Endothelial cell of umbilical vein (primary cell): ENCODE measurements around the gene CREB3L2. TPM values are rescaled to one million over a fixed set of nuclear protein-coding genes. Genes with fewer than 3 reads are reported as not detected.
A peak's percentile ranks its signal among the peaks of the same experiment; 100 is the strongest.

Source experiments
- BruUV-seq: library from RNA; stranded (reverse); fragments of 400-500 nt; replicated peaks from 2 replicates; lab custom pipeline; 2021; lab: Mats Ljungman, UMichigan
- CTCF ChIA-PET: fragments of 300-600, 350-600 bp; sonication (Branson Sonifier 250); formaldehyde crosslinking; loops from one replicate; lab custom pipeline; 2021; ENCODE audit warnings: antibody characterized with exemption, inconsistent platforms; lab: Charles Lee
- POLR2A ChIA-PET: fragments of 300-600, 350-600 bp; sonication (Branson Sonifier 250); formaldehyde crosslinking; loops from one replicate; lab custom pipeline; 2021; ENCODE audit warnings: antibody characterized with exemption, inconsistent platforms; lab: Charles Lee
- DNase-seq: peaks from one replicate; pipeline ENCODE4 v3.0.0-alpha.2; 2011; ENCODE audit warnings: low read depth, low spot score
- FAIRE-seq: peaks from 2 replicates; lab custom pipeline; 2011; peaks lifted over from hg19 to GRCh38; lab: Jason Lieb, UNC
- H2AFZ ChIP-seq: 2 replicates; pipeline ENCODE4 v1.6.0; 2012; ENCODE audit warnings: low read depth, low read length, control low read depth, inconsistent platforms
- H3K27ac ChIP-seq: 2 replicates; pipeline ENCODE4 v1.5.1; 2011; ENCODE audit warnings: low read depth, mild to moderate bottlenecking, control low read depth, low read length, moderate library complexity; ENCODE audit not compliant: insufficient read depth
- H3K27me3 ChIP-seq, 2 experiments: 2 replicates each; pipeline versions ENCODE4 v1.6.0 to v1.6.1; 2011; ENCODE audit warnings: low read length in 2 of 2, mixed read lengths in 1 of 2; ENCODE audit not compliant: control insufficient read depth in 2 of 2, insufficient read depth in 2 of 2
- H3K36me3 ChIP-seq, 2 experiments: 2 replicates in 1 of 2; 3 replicates in 1 of 2; pipeline ENCODE4 v1.5.1; 2011; ENCODE audit warnings: low read length in 2 of 2, mild to moderate bottlenecking in 1 of 2, moderate library complexity in 1 of 2; ENCODE audit not compliant: control insufficient read depth in 2 of 2, insufficient read depth in 2 of 2; ENCODE audit errors: extremely low read depth in 1 of 2
- H3K4me1 ChIP-seq: 3 replicates; pipeline ENCODE4 v1.5.1; 2011; ENCODE audit warnings: mild to moderate bottlenecking, low read length; ENCODE audit not compliant: control insufficient read depth, insufficient read depth; ENCODE audit errors: extremely low read depth
- H3K4me2 ChIP-seq: 2 replicates; pipeline ENCODE4 v1.6.1; 2011; ENCODE audit warnings: low read length, control low read depth, mixed read lengths; ENCODE audit not compliant: insufficient read depth
- H3K4me3 ChIP-seq, 3 experiments: fragments of 200-600 bp in 1 of 3; sonication (generic), shearing (Covaris generic) in 1 of 3; replicated peaks in 1 of 3; 2 replicates each; pipeline ENCODE4 v1.5.1; 2011 to 2016; ENCODE audit warnings: control low read depth in 3 of 3, low read length in 3 of 3, mild to moderate bottlenecking in 2 of 3, inconsistent platforms in 1 of 3, low read depth in 1 of 3, moderate library complexity in 1 of 3; ENCODE audit not compliant: insufficient read depth in 1 of 3
- H3K79me2 ChIP-seq: 2 replicates; pipeline ENCODE4 v1.6.0; 2012; ENCODE audit warnings: low read length, inconsistent platforms; ENCODE audit not compliant: control insufficient read depth, insufficient read depth
- H3K9ac ChIP-seq: replicated peaks from 2 replicates; pipeline ENCODE3; 2011; ENCODE audit warnings: low read length, control low read depth; ENCODE audit not compliant: insufficient read depth; ENCODE audit errors: extremely low read depth
- H3K9me1 ChIP-seq: replicated peaks from 3 replicates; pipeline ENCODE4 v1.6.0; 2011; ENCODE audit warnings: mild to moderate bottlenecking, low read length; ENCODE audit not compliant: control insufficient read depth, insufficient read depth; ENCODE audit errors: extremely low read depth
- H3K9me3 ChIP-seq: replicated peaks from 2 replicates; pipeline ENCODE4 v1.5.1; 2012; ENCODE audit warnings: low read length, inconsistent platforms; ENCODE audit not compliant: control insufficient read depth, insufficient read depth
- H4K20me1 ChIP-seq: replicated peaks from 2 replicates; pipeline ENCODE3; 2011; ENCODE audit warnings: mild to moderate bottlenecking, low read length; ENCODE audit not compliant: control insufficient read depth, insufficient read depth; ENCODE audit errors: extremely low read depth
- EZH2 ChIP-seq: IDR thresholded peaks from 2 replicates; pipeline ENCODE4 v1.6.1; 2012; ENCODE audit warnings: borderline replicate concordance, low read depth, mild to moderate bottlenecking, moderate library complexity, low read length, inconsistent platforms; ENCODE audit not compliant: severe bottlenecking
- FOS ChIP-seq: IDR thresholded peaks from 2 replicates; pipeline ENCODE4 v1.6.1; 2011; ENCODE audit warnings: mild to moderate bottlenecking, low read length, moderate library complexity, borderline replicate concordance; ENCODE audit not compliant: insufficient read depth
- GATA2 ChIP-seq: IDR thresholded peaks from 2 replicates; pipeline ENCODE4 v1.7.0; 2011; ENCODE audit warnings: low read depth, mild to moderate bottlenecking, moderate library complexity, mixed read lengths, low read length; ENCODE audit not compliant: insufficient read length, insufficient read depth
- JUN ChIP-seq: IDR thresholded peaks from 2 replicates; pipeline ENCODE4 v1.6.1; 2011; ENCODE audit warnings: borderline replicate concordance, low read depth; ENCODE audit not compliant: insufficient read length, insufficient read depth
- MYC ChIP-seq: IDR thresholded peaks from one replicate; pipeline ENCODE4 v1.6.1; 2011; ENCODE audit warnings: mild to moderate bottlenecking, low read depth, low read length
- POLR2A ChIP-seq: IDR thresholded peaks from 2 replicates; pipeline ENCODE4 v1.6.1; 2012; ENCODE audit warnings: low read depth, mild to moderate bottlenecking, control low read depth, low read length
- POLR2AphosphoS5 ChIP-seq: IDR thresholded peaks from 2 replicates; pipeline ENCODE4 v1.6.1; 2012; ENCODE audit warnings: low read depth, mild to moderate bottlenecking, control low read depth, low read length, moderate library complexity; ENCODE audit not compliant: insufficient read depth
- dilution Hi-C: fragments of 300-500 bp; cut with MboI; formaldehyde crosslinking; loops from one replicate; pipeline ENCODE4 v1.15.0; 2019; ENCODE audit warnings: low sequenced_read_pairs; ENCODE audit not compliant: extremely low pct_ligation_motif_present
- intact Hi-C: fragments of 100-400 bp; cut with micrococcal nuclease; formaldehyde crosslinking; loops from one replicate; pipeline ENCODE4 v1.10.0; 2022
- polyA plus RNA-seq, 4 experiments: library from polyadenylated mRNA; depleted of rRNA in 3 of 4; stranded (reverse) in 3 of 4; unstranded in 1 of 4; fragments of >200 nt; gene quantifications; 2 replicates each; pipeline versions ENCODE4 v1.2.1 to v1.2.3, GENCODE V29; 2011 to 2012; ENCODE audit warnings: missing spikeins in 1 of 4
- total RNA-seq: library from RNA; stranded (reverse); gene quantifications from 2 replicates; pipeline ENCODE4 v1.2.3, GENCODE V29; 2021
- TF ChIP-seq, protein P1 (sequence below), 2 donors: IDR thresholded peaks; 1 replicate in 1 of 2; 2 replicates in 1 of 2; pipeline ENCODE4 v1.5.1; 2011; ENCODE audit warnings: low read length in 2 of 2, mild to moderate bottlenecking in 2 of 2, moderate library complexity in 2 of 2, control low read depth in 1 of 2, inconsistent platforms in 1 of 2, low read depth in 1 of 2; ENCODE audit not compliant: insufficient read depth in 1 of 2; ENCODE audit errors: extremely low read depth in 1 of 2
- TF ChIP-seq, protein P2 (sequence below): IDR thresholded peaks from 2 replicates; pipeline ENCODE4 v1.6.1; 2011; ENCODE audit not compliant: insufficient read depth, insufficient read length

Gene CREB3L2
- total and polyA plus RNA-seq, 2 donors (not counting 3 experiments of a cell fraction or from before 2014, with no cell fraction given), result 32.1 to 93.4 TPM

DNA sequence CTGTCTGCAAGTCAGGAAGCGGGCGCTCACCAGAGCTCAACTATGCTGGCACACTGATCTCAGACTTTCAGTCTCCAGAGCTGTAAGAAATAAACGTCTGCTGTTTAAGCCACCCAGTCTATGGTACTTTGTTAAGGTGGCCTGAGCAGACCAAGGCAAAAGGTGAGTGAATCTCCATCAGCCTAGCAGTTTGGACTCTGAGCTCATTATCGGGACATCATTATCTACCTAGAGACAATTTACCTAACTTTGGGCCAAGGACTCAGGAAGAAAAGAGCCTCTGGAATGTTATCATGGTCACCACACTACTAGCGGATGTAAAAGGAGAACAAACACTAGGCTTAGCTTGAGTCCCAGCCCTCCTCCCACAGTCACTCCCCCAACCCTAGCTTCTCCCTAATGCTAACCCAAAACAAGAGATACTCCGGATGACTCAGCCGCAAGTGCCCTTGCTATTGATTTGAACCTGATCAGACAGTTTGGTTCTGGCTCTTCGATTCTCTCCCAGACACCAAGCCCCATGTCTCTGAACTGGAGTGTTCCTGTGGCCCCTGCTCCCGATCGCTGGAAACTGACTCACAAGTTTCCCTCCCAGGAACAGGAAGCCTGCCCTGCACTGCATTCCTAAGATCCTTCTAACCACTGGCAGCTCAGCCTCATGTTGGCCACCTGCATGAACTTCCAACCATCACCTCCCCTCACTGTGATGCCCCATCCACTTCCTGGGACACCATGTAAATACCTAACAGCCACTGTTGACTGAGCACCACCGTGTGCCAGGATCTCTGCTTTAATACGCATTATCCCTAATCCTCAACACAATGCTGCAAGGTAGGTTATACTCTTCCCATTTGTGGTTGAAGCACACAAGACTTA is 34.5 kb downstream of the CREB3L2 start:
- Histone ChIP-seq H3K4me2 (peak overlapping the region; percentile 36), H3K9me1 (no peaks in the 10 kb centered on the region), H4K20me1 (no peaks in the 10 kb centered on the region), H3K27me3 (no peaks in the 10 kb centered on the region), H3K27ac (peak overlapping the region; percentile 74), H3K9ac (peak overlapping the region; percentile 32), H3K4me1 (peaks cover 54% of the 10 kb centered on the region), H3K9me3 (no peaks in the 10 kb centered on the region), H3K79me2 (peaks cover 49% of the 10 kb centered on the region), H2AFZ (no peak overlapping the region), H3K36me3 (no peaks in the 10 kb centered on the region), H3K4me3 (no peak overlapping the region)
- dilution Hi-C loops, result no loop called here
- POLR2A ChIA-PET, result interaction anchor here (0.7 to 2.0 kb wide), 4 partner anchors 11 to 34 kb away, joined by 3 to 10 read pairs (median 4); partner anchors contain the start of gene CREB3L2
- CTCF ChIA-PET, result interaction anchor here (0.8 to 3.5 kb wide), 11 partner anchors 10 to 41 kb away, joined by 3 to 23 read pairs (median 7); partner anchors contain the start of gene CREB3L2
- intact Hi-C loops, result loop anchor here (1.0 to 2.0 kb wide), 4 partner anchors 11 to 35 kb away; partner anchors contain the start of gene CREB3L2
- FAIRE-seq, result peak; percentile 79
- TF ChIP-seq FOS (peak; percentile 65), POLR2AphosphoS5 (peak; percentile 20), GATA2 (peak; percentile 27), EZH2 (no peak), JUN (no peak), MYC (no peak), POLR2A (no peak)
- TF ChIP-seq, protein P1, sequence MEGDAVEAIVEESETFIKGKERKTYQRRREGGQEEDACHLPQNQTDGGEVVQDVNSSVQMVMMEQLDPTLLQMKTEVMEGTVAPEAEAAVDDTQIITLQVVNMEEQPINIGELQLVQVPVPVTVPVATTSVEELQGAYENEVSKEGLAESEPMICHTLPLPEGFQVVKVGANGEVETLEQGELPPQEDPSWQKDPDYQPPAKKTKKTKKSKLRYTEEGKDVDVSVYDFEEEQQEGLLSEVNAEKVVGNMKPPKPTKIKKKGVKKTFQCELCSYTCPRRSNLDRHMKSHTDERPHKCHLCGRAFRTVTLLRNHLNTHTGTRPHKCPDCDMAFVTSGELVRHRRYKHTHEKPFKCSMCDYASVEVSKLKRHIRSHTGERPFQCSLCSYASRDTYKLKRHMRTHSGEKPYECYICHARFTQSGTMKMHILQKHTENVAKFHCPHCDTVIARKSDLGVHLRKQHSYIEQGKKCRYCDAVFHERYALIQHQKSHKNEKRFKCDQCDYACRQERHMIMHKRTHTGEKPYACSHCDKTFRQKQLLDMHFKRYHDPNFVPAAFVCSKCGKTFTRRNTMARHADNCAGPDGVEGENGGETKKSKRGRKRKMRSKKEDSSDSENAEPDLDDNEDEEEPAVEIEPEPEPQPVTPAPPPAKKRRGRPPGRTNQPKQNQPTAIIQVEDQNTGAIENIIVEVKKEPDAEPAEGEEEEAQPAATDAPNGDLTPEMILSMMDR (IDR thresholded peaks at IDR 0.05; ENCODE audit: extremely low read depth in 1 of 2, insufficient read depth in 1 of 2, low read depth in 1 of 2, low read length in 2 of 2), result no peak
- TF ChIP-seq, protein P2, sequence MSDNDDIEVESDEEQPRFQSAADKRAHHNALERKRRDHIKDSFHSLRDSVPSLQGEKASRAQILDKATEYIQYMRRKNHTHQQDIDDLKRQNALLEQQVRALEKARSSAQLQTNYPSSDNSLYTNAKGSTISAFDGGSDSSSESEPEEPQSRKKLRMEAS, result no peak
- DNase-seq, result peak; percentile 66
- TSS peak; percentile 77 for BruUV-seq
